B cell (primary cell): Measurements from ENCODE around the gene SEC14L6. TPM values are rescaled to one million over a fixed set of nuclear protein-coding genes. Genes with fewer than 3 reads are reported as not detected.

Source experiments
- ATAC-seq: fragments of 200-7000 bp; cut with Tn5 transposase; one replicate; pipeline ENCODE4 v1.10.0; 2021; ENCODE audit warnings: low read depth, mild to moderate bottlenecking, moderate number of reproducible peaks, moderate library complexity
- CTCF ChIA-PET: fragments of 350-600 bp; sonication (Branson Sonifier 250); formaldehyde crosslinking; loops from one replicate; lab custom pipeline; 2021; ENCODE audit warnings: antibody characterized with exemption, inconsistent platforms; lab: Charles Lee
- POLR2A ChIA-PET: fragments of 350-600 bp; sonication (Branson Sonifier 250); formaldehyde crosslinking; loops from one replicate; lab custom pipeline; 2021; ENCODE audit warnings: antibody characterized with exemption; lab: Charles Lee
- DNase-seq: peaks from one replicate; pipeline ENCODE4 v3.0.0; 2013
- H2AFZ ChIP-seq: 2 replicates; pipeline ENCODE4 v1.6.1; 2012; ENCODE audit warnings: mild to moderate bottlenecking, low read depth, low read length; ENCODE audit not compliant: insufficient read depth, poor library complexity, severe bottlenecking
- H3K27ac ChIP-seq, 2 donors: 1 replicate in 1 of 2; 2 replicates in 1 of 2; pipeline ENCODE4 v1.5.1; 2012 to 2013; ENCODE audit warnings: low read length in 2 of 2, mild to moderate bottlenecking in 2 of 2, moderate library complexity in 1 of 2
- H3K27me3 ChIP-seq, 4 experiments: fragments of 200-600 bp in 1 of 4; sonication (generic) in 1 of 4; replicated peaks in 1 of 4; 1 replicate in 2 of 4; 2 replicates in 2 of 4; pipeline versions ENCODE4 v1.6.1 to v1.7.0; 2013 to 2016; ENCODE audit warnings: low read length in 3 of 4, mild to moderate bottlenecking in 2 of 4, mixed read lengths in 1 of 4, moderate library complexity in 1 of 4; ENCODE audit not compliant: insufficient read depth in 4 of 4, control insufficient read depth in 3 of 4; ENCODE audit errors: control extremely low read depth in 1 of 4
- H3K36me3 ChIP-seq, 2 experiments: replicated peaks in 1 of 2; 1 replicate in 1 of 2; 2 replicates in 1 of 2; pipeline versions ENCODE4 v1.6.1 to v1.7.1; 2013; ENCODE audit warnings: low read length in 1 of 2; ENCODE audit not compliant: insufficient read depth in 2 of 2, control insufficient read depth in 1 of 2; ENCODE audit errors: control extremely low read depth in 1 of 2, extremely low read depth in 1 of 2
- H3K4me1 ChIP-seq, 2 donors: fragments of 200-600 bp in 1 of 2; sonication (generic) in 1 of 2; 1 replicate in 1 of 2; 2 replicates in 1 of 2; pipeline versions ENCODE4 v1.5.1 to v1.6.1; 2013 to 2017; ENCODE audit warnings: low read length in 2 of 2; ENCODE audit not compliant: control insufficient read depth in 2 of 2, insufficient read depth in 2 of 2
- H3K4me2 ChIP-seq: replicated peaks from 2 replicates; pipeline ENCODE3; 2012; ENCODE audit warnings: mild to moderate bottlenecking, low read depth, low read length; ENCODE audit not compliant: poor library complexity, severe bottlenecking
- H3K4me3 ChIP-seq, 5 experiments: fragments of 200-600 bp in 1 of 5; sonication (generic) in 1 of 5; 1 replicate in 3 of 5; 2 replicates in 2 of 5; pipeline versions ENCODE4 v1.5.1 to v1.7.0; 2011 to 2016; ENCODE audit warnings: low read length in 4 of 5, mild to moderate bottlenecking in 4 of 5, low read depth in 2 of 5, control low read depth in 1 of 5, moderate library complexity in 1 of 5; ENCODE audit not compliant: insufficient read depth in 1 of 5; ENCODE audit errors: control extremely low read depth in 1 of 5, extremely low read depth in 1 of 5
- H3K79me2 ChIP-seq: fragments of 200-600 bp; sonication (generic); one replicate; pipeline ENCODE4 v1.6.0; 2016; ENCODE audit warnings: low read length; ENCODE audit not compliant: control insufficient read depth, insufficient read depth
- H3K9ac ChIP-seq: fragments of 200-600 bp; sonication (generic); 2 replicates; pipeline ENCODE4 v1.6.1; 2017; ENCODE audit warnings: mild to moderate bottlenecking, low read length, moderate library complexity
- H3K9me3 ChIP-seq, 3 donors: one replicate each; pipeline versions ENCODE4 v1.6.1 to v1.7.1; 2013; ENCODE audit warnings: low read length in 2 of 3; ENCODE audit not compliant: control insufficient read depth in 2 of 3, insufficient read depth in 1 of 3; ENCODE audit errors: control extremely low read depth in 1 of 3
- H4K20me1 ChIP-seq: 2 replicates; pipeline ENCODE4 v1.6.0; 2012; ENCODE audit warnings: mild to moderate bottlenecking, low read length; ENCODE audit not compliant: insufficient read depth, control insufficient read depth, poor library complexity, severe bottlenecking
- H3K27ac Mint-ChIP-seq: one replicate; pipeline ENCODE4 v1.8.0; 2021; ENCODE audit warnings: mixed read lengths
- H3K27me3 Mint-ChIP-seq: one replicate; pipeline ENCODE4 v1.8.0; 2021; ENCODE audit warnings: mixed read lengths
- H3K4me1 Mint-ChIP-seq: one replicate; pipeline ENCODE4 v1.8.0; 2021; ENCODE audit warnings: mixed read lengths
- H3K4me3 Mint-ChIP-seq: one replicate; pipeline ENCODE4 v1.8.0; 2021; ENCODE audit warnings: mixed read lengths
- H3K9me3 Mint-ChIP-seq: one replicate; pipeline ENCODE4 v1.8.0; 2022; ENCODE audit warnings: mixed read lengths; ENCODE audit not compliant: insufficient read depth
- CTCF ChIP-seq: fragments of 200-600 bp; IDR thresholded peaks from one replicate; pipeline ENCODE4 v1.8.0; 2022; ENCODE audit warnings: antibody characterized with exemption, mild to moderate bottlenecking
- EZH2 ChIP-seq: IDR thresholded peaks from 2 replicates; pipeline ENCODE4 v1.6.1; 2012; ENCODE audit warnings: borderline replicate concordance, low read depth, mild to moderate bottlenecking, moderate library complexity, low read length; ENCODE audit not compliant: insufficient read depth, poor library complexity, severe bottlenecking
- whole genome bisulfite sequencing: methylation state at CpG from one replicate; pipeline ENCODE4 v1.1.5; 2013; ENCODE audit warnings: missing lambda C conversion rate; ENCODE audit not compliant: insufficient coverage; 5-methylcytosine and 5-hydroxymethylcytosine counted together
- intact Hi-C: fragments of 100-400 bp; cut with micrococcal nuclease; formaldehyde crosslinking; loops from one replicate; pipeline ENCODE4 v1.10.0; 2022
- polyA plus RNA-seq: library from polyadenylated mRNA; depleted of rRNA; stranded (reverse); fragments of >200 nt; gene quantifications from 2 replicates; pipeline ENCODE4 v1.2.3, GENCODE V29; 2012
- total RNA-seq, 2 donors: library from RNA; stranded (reverse); fragments of 120-200 nt in 1 of 2; gene quantifications; 1 replicate in 1 of 2; 2 replicates in 1 of 2; pipeline versions ENCODE4 v1.2.3 to v1.2.4, GENCODE V29; 2013 to 2022

SEC14L6 gene
- total and polyA plus RNA-seq, 2 donors (not counting 1 experiment from before 2014, with no cell fraction given): not detected

DNA sequence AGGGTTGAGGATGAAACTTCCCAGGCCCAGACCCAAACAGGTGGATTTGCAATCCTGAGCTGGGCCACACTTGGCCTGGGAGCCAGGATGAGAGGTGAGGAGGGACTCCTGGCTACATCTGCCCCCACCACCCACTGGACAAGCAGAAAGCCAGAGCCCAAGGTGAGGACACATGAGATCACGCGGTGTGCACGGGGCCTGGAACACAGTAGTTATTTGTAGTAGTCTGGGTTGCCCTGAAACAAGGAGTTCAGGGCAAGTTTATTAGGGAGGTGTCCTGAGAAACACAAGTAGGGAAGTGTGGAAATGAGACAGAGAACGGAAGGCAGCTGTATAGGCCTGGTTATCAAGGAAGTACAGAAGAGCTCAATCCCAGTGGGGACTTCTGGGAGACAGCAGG is 647 bp upstream of the SEC14L6 start:
- intact Hi-C loops: no loop called here
- 95% methylated on average over 4 of the region's 4 CpGs for WGBS

DNA sequence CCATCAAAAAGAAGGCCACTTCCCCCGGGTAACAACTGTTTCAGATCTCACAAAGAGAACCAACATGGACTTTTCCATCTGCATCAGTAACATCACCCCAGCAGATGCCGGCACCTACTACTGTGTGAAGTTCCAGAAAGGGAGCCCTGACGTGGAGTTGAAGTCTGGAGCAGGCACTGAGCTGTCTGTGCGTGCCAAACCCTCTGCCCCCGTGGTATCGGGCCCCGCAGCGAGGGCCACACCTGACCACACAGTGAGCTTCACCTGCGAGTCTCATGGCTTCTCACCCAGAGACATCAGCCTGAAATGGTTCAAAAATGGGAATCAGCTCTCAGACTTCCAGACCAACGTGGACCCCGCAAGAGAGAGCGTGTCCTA is 3.7 kb downstream of the SEC14L6 start:
- Histone ChIP-seq H3K9ac (no peak overlapping the region), H3K27me3 (peaks cover 0 to 20% (median 4%) of the 10 kb centered on the region in 4 experiments), H3K36me3 (no peaks in the 10 kb centered on the region), H3K9me3 (peaks cover 0 to 3% (median 0%) of the 10 kb centered on the region in 3 donors), H3K4me3 (no peak overlapping the region), H3K4me1 (no peaks in the 10 kb centered on the region), H3K27ac (no peak overlapping the region), H3K4me2 (no peak overlapping the region), H2AFZ (no peak overlapping the region), H4K20me1 (no peaks in the 10 kb centered on the region), H3K79me2 (no peaks in the 10 kb centered on the region)
- CTCF ChIA-PET: interaction anchor here (0.7 kb wide), 1 partner anchor 213 kb away, joined by 3 read pairs; no protein-coding TSS in a partner anchor
- Mint-ChIP-seq H3K27me3 (peaks cover 38% of the 10 kb centered on the region), H3K4me3 (no peak overlapping the region), H3K4me1 (peaks cover 5% of the 10 kb centered on the region), H3K9me3 (no peaks in the 10 kb centered on the region), H3K27ac (no peak overlapping the region)
- ATAC-seq (no peak), DNase-seq (no peak)
- TF ChIP-seq EZH2 (no peak), CTCF (no peak)
- POLR2A ChIA-PET: no interaction called here
- intact Hi-C loops: no loop called here
- 86% methylated on average over 12 of the region's 12 CpGs for WGBS

More for the DNA sequence above, 647 bp upstream of the SEC14L6 start:
- Mint-ChIP-seq H3K27ac (no peak overlapping the region), H3K4me3 (no peak overlapping the region), H3K9me3 (no peaks in the 10 kb centered on the region), H3K27me3 (peaks cover 30% of the 10 kb centered on the region), H3K4me1 (peaks cover 3% of the 10 kb centered on the region)
- ChIA-PET CTCF (no interaction called here), POLR2A (no interaction called here)
- H3K4me2 ChIP-seq: no peak overlapping the region
- peaks cover 0 to 3% (median 0%) of the 10 kb centered on the region in 3 donors for H3K9me3 ChIP-seq
- no peaks in the 10 kb centered on the region for H3K79me2 ChIP-seq
- no peaks in the 10 kb centered on the region for H3K4me1 ChIP-seq
- H3K36me3 ChIP-seq: no peaks in the 10 kb centered on the region
- no peak overlapping the region for H3K9ac ChIP-seq
- no peak overlapping the region for H3K27ac ChIP-seq
- H4K20me1 ChIP-seq: no peaks in the 10 kb centered on the region
- no peak for TF ChIP-seq EZH2
- no peak for TF ChIP-seq CTCF
- ATAC-seq: no peak
- DNase-seq: no peak
- H3K27me3 ChIP-seq: peaks cover 0 to 19% (median 3%) of the 10 kb centered on the region in 4 experiments
- H2AFZ ChIP-seq: no peak overlapping the region
- no peak overlapping the region for H3K4me3 ChIP-seq
